H9 (cell line): ENCODE results near the gene SPIB. TPM values are rescaled to one million over a fixed set of nuclear protein-coding genes. Genes with fewer than 3 reads are reported as not detected.

Experiments used
- DNase-seq: peaks from one replicate; pipeline ENCODE4 v3.0.0-alpha.2; 2017
- H2AFZ ChIP-seq: one replicate; pipeline ENCODE4 v1.6.1; 2013; ENCODE audit warnings: mild to moderate bottlenecking, low read length, control low read depth, moderate library complexity
- H2AK5ac ChIP-seq: 2 replicates; pipeline ENCODE4 v1.6.1; 2013; ENCODE audit warnings: low read length, control low read depth, mixed read lengths; ENCODE audit not compliant: insufficient read length
- H2BK120ac ChIP-seq: one replicate; pipeline ENCODE4 v1.6.1; 2013; ENCODE audit warnings: low read depth, mild to moderate bottlenecking, low read length, control low read depth, inconsistent platforms; ENCODE audit not compliant: poor library complexity, severe bottlenecking
- H2BK12ac ChIP-seq: 2 replicates; pipeline ENCODE4 v1.6.1; 2013; ENCODE audit warnings: low read length, control low read depth, mixed read lengths, low read depth; ENCODE audit not compliant: insufficient read length
- H2BK15ac ChIP-seq: 2 replicates; pipeline ENCODE4 v1.6.1; 2013; ENCODE audit warnings: low read depth, low read length, control low read depth
- H2BK20ac ChIP-seq: one replicate; pipeline ENCODE4 v1.6.1; 2013; ENCODE audit warnings: low read depth, mild to moderate bottlenecking, low read length, control low read depth, inconsistent platforms; ENCODE audit not compliant: poor library complexity, severe bottlenecking
- H2BK5ac ChIP-seq: 2 replicates; pipeline ENCODE4 v1.6.1; 2013; ENCODE audit warnings: low read length, control low read depth, mixed read lengths; ENCODE audit not compliant: insufficient read length
- H3K14ac ChIP-seq: 2 replicates; pipeline ENCODE4 v1.6.1; 2013; ENCODE audit warnings: low read length, control low read depth; ENCODE audit not compliant: insufficient read depth
- H3K18ac ChIP-seq: 2 replicates; pipeline ENCODE4 v1.6.1; 2013; ENCODE audit warnings: low read depth, mild to moderate bottlenecking, mixed read lengths, low read length, control low read depth; ENCODE audit not compliant: insufficient read length
- H3K23ac ChIP-seq: 2 replicates; pipeline ENCODE4 v1.6.1; 2013; ENCODE audit warnings: low read length, control low read depth, mixed read lengths, low read depth; ENCODE audit not compliant: insufficient read length
- H3K23me2 ChIP-seq: 2 replicates; pipeline ENCODE4 v1.6.1; 2013; ENCODE audit warnings: low read depth, mild to moderate bottlenecking, mixed read lengths, low read length, control low read depth; ENCODE audit not compliant: insufficient read length, poor library complexity, severe bottlenecking
- H3K27ac ChIP-seq: 2 replicates; pipeline ENCODE4 v1.5.1; 2013; ENCODE audit warnings: low read length, control low read depth, mixed read lengths, low read depth; ENCODE audit not compliant: insufficient read length
- H3K27me3 ChIP-seq: 2 replicates; pipeline ENCODE4 v1.6.1; 2013; ENCODE audit warnings: low read length, control low read depth, inconsistent platforms; ENCODE audit not compliant: insufficient read depth
- H3K4ac ChIP-seq: 2 replicates; pipeline ENCODE4 v1.6.1; 2013; ENCODE audit warnings: low read depth, mild to moderate bottlenecking, control low read depth, inconsistent platforms, low read length, moderate library complexity
- H3K4me1 ChIP-seq: 2 replicates; pipeline ENCODE4 v1.6.1; 2013; ENCODE audit warnings: low read length, control low read depth, inconsistent platforms; ENCODE audit not compliant: insufficient read depth
- H3K4me2 ChIP-seq: 2 replicates; pipeline ENCODE4 v1.6.1; 2013; ENCODE audit warnings: low read length, control low read depth, mixed read lengths; ENCODE audit not compliant: insufficient read length, insufficient read depth
- H3K56ac ChIP-seq: 2 replicates; pipeline ENCODE4 v1.6.1; 2013; ENCODE audit warnings: low read depth, mild to moderate bottlenecking, mixed read lengths, low read length, control low read depth; ENCODE audit not compliant: insufficient read length
- H3K79me1 ChIP-seq: 2 replicates; pipeline ENCODE4 v1.6.1; 2013; ENCODE audit warnings: low read depth, mild to moderate bottlenecking, moderate library complexity, low read length, control low read depth, inconsistent platforms; ENCODE audit not compliant: insufficient read depth, poor library complexity, severe bottlenecking
- H3K79me2 ChIP-seq: 2 replicates; pipeline ENCODE4 v1.6.1; 2013; ENCODE audit warnings: low read length, control low read depth, inconsistent platforms; ENCODE audit not compliant: insufficient read depth
- H3K9ac ChIP-seq: 2 replicates; pipeline ENCODE4 v1.6.1; 2013; ENCODE audit warnings: low read length, control low read depth, mixed read lengths; ENCODE audit not compliant: insufficient read length; ENCODE audit errors: extremely low read depth
- H3K9me3 ChIP-seq: one replicate; pipeline ENCODE4 v1.6.1; 2013; ENCODE audit warnings: low read depth, low read length, inconsistent platforms; ENCODE audit not compliant: control insufficient read depth
- H3T11ph ChIP-seq: one replicate; pipeline ENCODE4 v1.6.1; 2013; ENCODE audit warnings: mild to moderate bottlenecking, low read length, control low read depth, inconsistent platforms
- H4K20me1 ChIP-seq: one replicate; pipeline ENCODE4 v1.6.1; 2013; ENCODE audit not compliant: control insufficient read depth, insufficient read length, insufficient read depth
- H4K5ac ChIP-seq: 2 replicates; pipeline ENCODE4 v1.6.1; 2013; ENCODE audit warnings: low read depth, mild to moderate bottlenecking, mixed read lengths, low read length, control low read depth; ENCODE audit not compliant: insufficient read length
- H4K8ac ChIP-seq: replicated peaks from 2 replicates; pipeline ENCODE4 v1.6.1; 2013; ENCODE audit warnings: low read length, control low read depth, mixed read lengths, low read depth; ENCODE audit not compliant: insufficient read length
- H4K91ac ChIP-seq: 2 replicates; pipeline ENCODE4 v1.6.1; 2013; ENCODE audit warnings: low read depth, mild to moderate bottlenecking, moderate library complexity, mixed read lengths, low read length, control low read depth; ENCODE audit not compliant: insufficient read length
- H3K27ac Mint-ChIP-seq, 3 experiments: 2 replicates in 2 of 3; 3 replicates in 1 of 3; pipeline ENCODE4 v1.8.0; 2020 to 2021; ENCODE audit warnings: mixed read lengths in 3 of 3, mild to moderate bottlenecking in 1 of 3, moderate library complexity in 1 of 3
- H3K27me3 Mint-ChIP-seq: 2 replicates; pipeline ENCODE4 v1.8.0; 2021; ENCODE audit warnings: low read depth, mild to moderate bottlenecking, moderate library complexity, mixed read lengths
- H3K36me3 Mint-ChIP-seq, 3 experiments: 2 replicates in 2 of 3; 3 replicates in 1 of 3; pipeline ENCODE4 v1.8.0; 2020 to 2021; ENCODE audit warnings: low read depth in 3 of 3, mixed read lengths in 3 of 3; ENCODE audit not compliant: insufficient read depth in 1 of 3
- H3K4me1 Mint-ChIP-seq, 2 experiments: 2 replicates each; pipeline ENCODE4 v1.8.0; 2020; ENCODE audit warnings: mixed read lengths in 2 of 2
- H3K4me3 Mint-ChIP-seq, 2 experiments: 2 replicates in 1 of 2; 3 replicates in 1 of 2; pipeline ENCODE4 v1.8.0; 2020 to 2021; ENCODE audit warnings: mild to moderate bottlenecking in 2 of 2, mixed read lengths in 2 of 2, moderate library complexity in 1 of 2
- H3K9me3 Mint-ChIP-seq, 2 experiments: 2 replicates in 1 of 2; 3 replicates in 1 of 2; pipeline ENCODE4 v1.8.0; 2020; ENCODE audit warnings: mild to moderate bottlenecking in 2 of 2, mixed read lengths in 2 of 2, moderate library complexity in 1 of 2
- WGBS: extraction: QIAGEN DNeasy Blood & Tissue Kit; methylation state at CpG from one replicate; pipeline ENCODE4 v1.1.7; 2013; ENCODE audit warnings: missing lambda C conversion rate, low lambda C conversion rate, mixed read lengths; ENCODE audit not compliant: insufficient read length; ENCODE audit errors: extremely low coverage; 5-methylcytosine and 5-hydroxymethylcytosine counted together
- total RNA-seq: library from RNA; stranded (reverse); gene quantifications from 2 replicates; pipeline ENCODE4 v1.2.1, GENCODE V29; 2021
- TF ChIP-seq, protein P1 (sequence below): fragments of 200-600 bp; sonication (generic); conservative IDR thresholded peaks from 3 replicates; pipeline ENCODE4 v1.8.0; 2021; ENCODE audit warnings: antibody characterized with exemption, mild to moderate bottlenecking

The SPIB gene
- total RNA-seq, 1 experiment from 2014 or later: 33.3 TPM

DNA sequence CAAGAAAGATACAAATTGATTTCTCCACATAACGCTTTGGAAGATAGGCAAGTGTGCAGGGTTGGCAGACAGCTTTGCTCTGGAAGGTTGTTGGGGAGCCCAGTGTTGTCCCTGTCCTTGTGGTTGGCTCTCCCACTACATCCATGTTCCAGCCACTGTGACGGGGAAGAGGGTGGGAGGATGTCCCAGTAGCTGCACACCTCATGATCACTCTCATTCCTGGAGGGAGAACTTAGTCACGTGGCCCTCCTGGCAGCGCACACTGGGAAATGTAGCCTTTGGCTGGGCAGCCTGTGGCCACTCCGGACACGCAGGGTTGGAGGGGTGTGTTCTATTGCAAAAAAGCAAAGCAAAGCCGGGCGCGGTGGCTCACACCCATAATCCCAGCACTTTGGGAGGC lies 24.7 kb upstream of the SPIB start:
- Histone ChIP-seq H2BK5ac (no peak overlapping the region), H3K23me2 (no peaks in the 10 kb centered on the region), H3K4me1 (no peaks in the 10 kb centered on the region), H4K20me1 (no peaks in the 10 kb centered on the region), H3K27ac (no peak overlapping the region), H3K23ac (no peak overlapping the region), H2BK20ac (no peak overlapping the region), H3K9me3 (no peaks in the 10 kb centered on the region), H2AK5ac (no peak overlapping the region), H3K4ac (no peak overlapping the region), H2BK120ac (no peak overlapping the region), H3K18ac (no peak overlapping the region), H2BK15ac (no peak overlapping the region), H3K27me3 (no peaks in the 10 kb centered on the region), H3T11ph (no peak overlapping the region), H3K14ac (no peak overlapping the region), H3K56ac (no peak overlapping the region), H4K8ac (no peak overlapping the region), H3K4me2 (no peak overlapping the region), H4K91ac (no peak overlapping the region), H3K79me1 (peaks cover 4% of the 10 kb centered on the region), H4K5ac (no peak overlapping the region), H3K79me2 (peaks cover 2% of the 10 kb centered on the region; the same call in 1 of the 2 replicates), H3K9ac (no peak overlapping the region), H2AFZ (no peak overlapping the region), H2BK12ac (no peak overlapping the region)
- no peak overlapping the region for H3K4me3 Mint-ChIP-seq
- H3K36me3 Mint-ChIP-seq: peaks cover 47 to 62% (median 57%) of the 10 kb centered on the region in 3 experiments
- H3K9me3 Mint-ChIP-seq: peaks cover 20 to 24% of the 10 kb centered on the region in 2 experiments
- TF ChIP-seq, protein P1, sequence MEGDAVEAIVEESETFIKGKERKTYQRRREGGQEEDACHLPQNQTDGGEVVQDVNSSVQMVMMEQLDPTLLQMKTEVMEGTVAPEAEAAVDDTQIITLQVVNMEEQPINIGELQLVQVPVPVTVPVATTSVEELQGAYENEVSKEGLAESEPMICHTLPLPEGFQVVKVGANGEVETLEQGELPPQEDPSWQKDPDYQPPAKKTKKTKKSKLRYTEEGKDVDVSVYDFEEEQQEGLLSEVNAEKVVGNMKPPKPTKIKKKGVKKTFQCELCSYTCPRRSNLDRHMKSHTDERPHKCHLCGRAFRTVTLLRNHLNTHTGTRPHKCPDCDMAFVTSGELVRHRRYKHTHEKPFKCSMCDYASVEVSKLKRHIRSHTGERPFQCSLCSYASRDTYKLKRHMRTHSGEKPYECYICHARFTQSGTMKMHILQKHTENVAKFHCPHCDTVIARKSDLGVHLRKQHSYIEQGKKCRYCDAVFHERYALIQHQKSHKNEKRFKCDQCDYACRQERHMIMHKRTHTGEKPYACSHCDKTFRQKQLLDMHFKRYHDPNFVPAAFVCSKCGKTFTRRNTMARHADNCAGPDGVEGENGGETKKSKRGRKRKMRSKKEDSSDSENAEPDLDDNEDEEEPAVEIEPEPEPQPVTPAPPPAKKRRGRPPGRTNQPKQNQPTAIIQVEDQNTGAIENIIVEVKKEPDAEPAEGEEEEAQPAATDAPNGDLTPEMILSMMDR: no peak
- H3K27ac Mint-ChIP-seq: no peak overlapping the region; a peak in 1 of 7 replicates
- WGBS: no CpG with 5 or more reads among the region's 9 CpGs
- H3K27me3 Mint-ChIP-seq: no peaks in the 10 kb centered on the region
- H3K4me1 Mint-ChIP-seq: no peaks in the 10 kb centered on the region
- DNase-seq: no peak
